HEK293 (cell line): Measurements from ENCODE around the gene NGF.

Source experiments
- GLI4 ChIP-seq: fragments of 450-650 bp; formaldehyde crosslinking; IDR thresholded peaks from 2 replicates; pipeline ENCODE4 v1.5.1; 2016; ENCODE audit warnings: missing biosample characterization, missing genetic modification characterization
- HOXA7 ChIP-seq: sonication (generic); formaldehyde crosslinking; IDR thresholded peaks from 2 replicates; pipeline ENCODE4 v1.8.1; 2022; ENCODE audit warnings: missing genetic modification reagents, borderline replicate concordance
- INSM2 ChIP-seq: fragments of 450-650 bp; formaldehyde crosslinking; IDR thresholded peaks from 2 replicates; pipeline ENCODE4 v1.5.1; 2016; ENCODE audit warnings: missing biosample characterization, missing genetic modification characterization
- KLF1 ChIP-seq: fragments of 450-650 bp; formaldehyde crosslinking; IDR thresholded peaks from 2 replicates; pipeline ENCODE4 v1.5.1; 2016; ENCODE audit warnings: missing biosample characterization, missing genetic modification characterization
- KLF8 ChIP-seq: fragments of 450-650 bp; formaldehyde crosslinking; IDR thresholded peaks from 2 replicates; pipeline ENCODE4 v1.5.1; 2016; ENCODE audit warnings: missing biosample characterization, missing genetic modification characterization
- MEIS1 ChIP-seq: sonication (generic); formaldehyde crosslinking; IDR thresholded peaks from 2 replicates; pipeline ENCODE4 v1.8.1; 2022; ENCODE audit warnings: missing genetic modification reagents, mild to moderate bottlenecking, borderline replicate concordance
- MYNN ChIP-seq: fragments of 450-650 bp; formaldehyde crosslinking; IDR thresholded peaks from 2 replicates; pipeline ENCODE4 v1.5.1; 2016; ENCODE audit warnings: missing biosample characterization, missing genetic modification characterization, borderline replicate concordance
- RBAK ChIP-seq: fragments of 450-650 bp; formaldehyde crosslinking; IDR thresholded peaks from 2 replicates; pipeline ENCODE4 v1.5.1; 2016; ENCODE audit warnings: missing biosample characterization, missing genetic modification characterization
- SETDB1 ChIP-seq: IDR thresholded peaks from one replicate; pipeline ENCODE4 v1.6.1; 2017; ENCODE audit warnings: mild to moderate bottlenecking, low read length, moderate library complexity, mixed read lengths; ENCODE audit not compliant: insufficient read length
- SP7 ChIP-seq: fragments of 450-650 bp; formaldehyde crosslinking; IDR thresholded peaks from 2 replicates; pipeline ENCODE4 v1.5.1; 2016; ENCODE audit warnings: missing biosample characterization, missing genetic modification characterization
- TRIM28 ChIP-seq: IDR thresholded peaks from 2 replicates; pipeline ENCODE4 v1.6.1; 2011; ENCODE audit warnings: low read length, control low read depth, borderline replicate concordance
- YY2 ChIP-seq: fragments of 450-650 bp; formaldehyde crosslinking; IDR thresholded peaks from 2 replicates; pipeline ENCODE4 v1.5.1; 2016; ENCODE audit warnings: missing biosample characterization, missing genetic modification characterization
- ZBTB11 ChIP-seq: fragments of 450-650 bp; formaldehyde crosslinking; conservative IDR thresholded peaks from 2 replicates; pipeline ENCODE4 v1.5.1; 2016; ENCODE audit warnings: low read depth, missing biosample characterization, missing genetic modification characterization
- ZBTB26 ChIP-seq: fragments of 450-650 bp; formaldehyde crosslinking; optimal IDR thresholded peaks from 2 replicates; pipeline ENCODE3; 2016; ENCODE audit warnings: missing biosample characterization, mild to moderate bottlenecking, missing genetic modification characterization
- ZNF112 ChIP-seq: fragments of 450-650 bp; formaldehyde crosslinking; IDR thresholded peaks from 2 replicates; pipeline ENCODE4 v1.5.0; 2017; ENCODE audit warnings: missing biosample characterization, missing genetic modification characterization
- ZNF175 ChIP-seq: fragments of 450-650 bp; formaldehyde crosslinking; IDR thresholded peaks from 2 replicates; pipeline ENCODE4 v1.5.1; 2016; ENCODE audit warnings: missing biosample characterization, missing genetic modification characterization
- ZNF211 ChIP-seq: fragments of 450-650 bp; formaldehyde crosslinking; IDR thresholded peaks from 2 replicates; pipeline ENCODE4 v1.5.1; 2016; ENCODE audit warnings: low read depth, missing biosample characterization, missing genetic modification characterization
- ZNF274 ChIP-seq, 2 experiments: fragments of 200-500 bp in 1 of 2; fragments of 450-650 bp in 1 of 2; sonication (Bioruptor generic) in 1 of 2; formaldehyde crosslinking in 1 of 2; IDR thresholded peaks; 2 replicates each; pipeline versions ENCODE4 v1.5.1 to v1.6.1; 2014 to 2016; ENCODE audit warnings: borderline replicate concordance in 1 of 2, inconsistent platforms in 1 of 2, low read length in 1 of 2, missing biosample characterization in 1 of 2, missing genetic modification characterization in 1 of 2
- ZNF311 ChIP-seq: fragments of 450-650 bp; formaldehyde crosslinking; IDR thresholded peaks from 2 replicates; pipeline ENCODE4 v1.5.1; 2017; ENCODE audit warnings: missing biosample characterization, missing genetic modification characterization, borderline replicate concordance
- ZNF416 ChIP-seq: fragments of 450-650 bp; formaldehyde crosslinking; IDR thresholded peaks from 2 replicates; pipeline ENCODE4 v1.5.1; 2016; ENCODE audit warnings: missing biosample characterization, missing genetic modification characterization
- ZNF513 ChIP-seq: fragments of 450-650 bp; IDR thresholded peaks from 2 replicates; pipeline ENCODE4 v1.5.1; 2018; ENCODE audit warnings: missing biosample characterization, missing genetic modification characterization
- ZNF521 ChIP-seq: fragments of 450-650 bp; formaldehyde crosslinking; IDR thresholded peaks from 2 replicates; pipeline ENCODE4 v1.5.1; 2017; ENCODE audit warnings: missing biosample characterization, mild to moderate bottlenecking, missing genetic modification characterization
- ZNF560 ChIP-seq: fragments of 450-650 bp; formaldehyde crosslinking; IDR thresholded peaks from 2 replicates; pipeline ENCODE4 v1.5.1; 2017; ENCODE audit warnings: missing biosample characterization, missing genetic modification characterization, borderline replicate concordance
- ZNF580 ChIP-seq: fragments of 450-650 bp; formaldehyde crosslinking; IDR thresholded peaks from 2 replicates; pipeline ENCODE4 v1.5.1; 2016; ENCODE audit warnings: missing biosample characterization, missing genetic modification characterization
- ZNF623 ChIP-seq: fragments of 450-650 bp; formaldehyde crosslinking; IDR thresholded peaks from 2 replicates; pipeline ENCODE4 v1.5.1; 2016; ENCODE audit warnings: missing biosample characterization, missing genetic modification characterization
- ZNF624 ChIP-seq: fragments of 450-650 bp; formaldehyde crosslinking; IDR thresholded peaks from 2 replicates; pipeline ENCODE4 v1.5.1; 2017; ENCODE audit warnings: missing biosample characterization, missing genetic modification characterization
- ZNF629 ChIP-seq: fragments of 450-650 bp; formaldehyde crosslinking; IDR thresholded peaks from 2 replicates; pipeline ENCODE4 v1.5.1; 2017; ENCODE audit warnings: missing biosample characterization, missing genetic modification characterization
- ZNF704 ChIP-seq: fragments of 450-650 bp; formaldehyde crosslinking; IDR thresholded peaks from 2 replicates; pipeline ENCODE4 v1.5.1; 2016; ENCODE audit warnings: missing biosample characterization, missing genetic modification characterization
- ZNF837 ChIP-seq: fragments of 450-650 bp; formaldehyde crosslinking; IDR thresholded peaks from 2 replicates; pipeline ENCODE4 v1.5.1; 2016; ENCODE audit warnings: missing biosample characterization, missing genetic modification characterization
- ZNF843 ChIP-seq: fragments of 450-650 bp; formaldehyde crosslinking; IDR thresholded peaks from 2 replicates; pipeline ENCODE4 v1.5.1; 2016; ENCODE audit warnings: missing biosample characterization, missing genetic modification characterization

Gene NGF

GRCh38 chr1:115258302-115258866, 79.7 kb downstream of the NGF start (continued):
- TF ChIP-seq ZNF521 (no peak), SP7 (peak; percentile 42; the same call in 1 of the 2 replicates), ZNF704 (no peak), ZBTB26 (tag by site-specific recombination) (no peak), GLI4 (tag by site-specific recombination) (no peak), ZNF623 (no peak), ZNF274 (IDR thresholded peaks at IDR 0.05; ENCODE audit: low read length) (no peak), ZNF274 (tag by site-specific recombination; IDR thresholded peaks at IDR 0.05; ENCODE audit: borderline replicate concordance) (no peak), ZNF560 (tag by site-specific recombination) (no peak), ZNF629 (tag by site-specific recombination) (peak; percentile 42; the same call in 1 of the 2 replicates), RBAK (tag by site-specific recombination) (no peak), ZNF175 (tag by site-specific recombination) (no peak), SETDB1 (peak; percentile 99), MEIS1 (CRISPR knock-in tag) (no peak), INSM2 (no peak), KLF8 (tag by site-specific recombination) (peak; percentile 43; the same call in 1 of the 2 replicates), MYNN (tag by site-specific recombination) (no peak), ZNF211 (tag by site-specific recombination) (no peak), KLF1 (tag by site-specific recombination) (no peak), YY2 (no peak), TRIM28 (peak; percentile 47; the same call in 1 of the 2 replicates), ZNF580 (tag by site-specific recombination) (no peak), ZNF311 (no peak), ZBTB11 (tag by site-specific recombination) (no peak), ZNF416 (tag by site-specific recombination) (no peak), ZNF624 (tag by site-specific recombination) (no peak), ZNF112 (tag by site-specific recombination) (no peak), ZNF513 (tag by site-specific recombination) (no peak), HOXA7 (no peak), ZNF843 (tag by site-specific recombination) (no peak), ZNF837 (tag by site-specific recombination) (no peak)
